Tracheal epithelial cell (primary cell): ENCODE data around the gene PRKCE. TPM values are rescaled to one million over a fixed set of nuclear protein-coding genes. Genes with fewer than 3 reads are reported as not detected.

ENCODE experiments used
- total RNA-seq: library from RNA; depleted of rRNA; stranded (reverse); fragments of >200 nt; gene quantifications from 2 replicates; pipeline ENCODE4 v1.2.1, GENCODE V29; 2014

Gene PRKCE
- 7.2 and 11.7 TPM in 2 replicates for total RNA-seq

GRCh38 chr2:45651415-45652089 is at the start of gene PRKCE:
Gene PRKCE (plus strand): TSS chr2:45651675.

GRCh38 chr2:45611020-45611859 is 40.2 kb upstream of the PRKCE start, which contains the start of gene SRBD1:
Gene SRBD1 (minus strand): TSS chr2:45611267. CDS start chr2:45605441, 5,826 bp downstream.

Other genes starting within 250 kb of the PRKCE start
- 9.9 and 20.2 TPM in 2 replicates for gene SRBD1, start 40.4 kb upstream of the PRKCE start, total RNA-seq